CD4-positive, alpha-beta T cell (primary cell): ENCODE data around the gene NR0B2. TPM values are rescaled to one million over a fixed set of nuclear protein-coding genes. Genes with fewer than 3 reads are reported as not detected.

Source experiments
- ATAC-seq: fragments of 200-7000 bp; cut with Tn5 transposase; one replicate; pipeline ENCODE4 v1.10.0; 2022; ENCODE audit warnings: mild to moderate bottlenecking; ENCODE audit not compliant: poor library complexity
- CTCF ChIA-PET: fragments of 350-600 bp; sonication (Branson Sonifier 250); formaldehyde crosslinking; loops from one replicate; lab custom pipeline; 2021; ENCODE audit warnings: antibody characterized with exemption, inconsistent platforms; lab: Charles Lee
- POLR2A ChIA-PET: fragments of 350-600 bp; sonication (Branson Sonifier 250); formaldehyde crosslinking; loops from one replicate; lab custom pipeline; 2021; ENCODE audit warnings: antibody characterized with exemption, inconsistent platforms; lab: Charles Lee
- DNase-seq, 14 experiments: peaks; one replicate each; pipeline ENCODE4 v3.0.0-alpha.2; 2013 to 2020; ENCODE audit warnings: mixed read lengths in 2 of 14
- H3K27ac ChIP-seq, 2 donors: one replicate each; pipeline versions ENCODE4 v1.5.1 to v1.7.0; 2013; ENCODE audit warnings: low read length in 2 of 2, low read depth in 1 of 2, mild to moderate bottlenecking in 1 of 2
- H3K27me3 ChIP-seq, 2 experiments: 1 replicate in 1 of 2; 2 replicates in 1 of 2; pipeline versions ENCODE4 v1.6.1 to v1.7.0; 2013; ENCODE audit warnings: low read length in 2 of 2, control low read depth in 1 of 2, mild to moderate bottlenecking in 1 of 2, moderate library complexity in 1 of 2; ENCODE audit not compliant: insufficient read depth in 2 of 2, control insufficient read depth in 1 of 2
- H3K36me3 ChIP-seq: one replicate; pipeline ENCODE4 v1.6.1; 2013; ENCODE audit warnings: low read length, control low read depth; ENCODE audit not compliant: insufficient read depth
- H3K4me1 ChIP-seq: one replicate; pipeline ENCODE4 v1.6.1; 2013; ENCODE audit warnings: low read length, control low read depth; ENCODE audit not compliant: insufficient read depth
- H3K4me3 ChIP-seq: one replicate; pipeline ENCODE4 v1.5.1; 2013; ENCODE audit warnings: mild to moderate bottlenecking, low read length, moderate library complexity
- H3K9me3 ChIP-seq, 2 experiments: 1 replicate in 1 of 2; 2 replicates in 1 of 2; pipeline versions ENCODE4 v1.6.1 to v1.7.0; 2013; ENCODE audit warnings: low read length in 2 of 2, mild to moderate bottlenecking in 2 of 2, control low read depth in 1 of 2, moderate library complexity in 1 of 2; ENCODE audit not compliant: control insufficient read depth in 1 of 2, insufficient read depth in 1 of 2
- H3K27ac Mint-ChIP-seq: one replicate; pipeline ENCODE4 v1.8.0; 2020; ENCODE audit warnings: mixed read lengths
- H3K27me3 Mint-ChIP-seq: one replicate; pipeline ENCODE4 v1.8.0; 2021; ENCODE audit warnings: mixed read lengths
- H3K36me3 Mint-ChIP-seq: one replicate; pipeline ENCODE4 v1.8.0; 2021; ENCODE audit warnings: low read depth, mixed read lengths
- H3K4me1 Mint-ChIP-seq: one replicate; pipeline ENCODE4 v1.8.0; 2021; ENCODE audit warnings: low read depth, mixed read lengths
- H3K4me3 Mint-ChIP-seq: one replicate; pipeline ENCODE4 v1.8.0; 2020; ENCODE audit warnings: mild to moderate bottlenecking, mixed read lengths
- H3K9me3 Mint-ChIP-seq: one replicate; pipeline ENCODE4 v1.8.0; 2020; ENCODE audit warnings: mixed read lengths
- intact Hi-C, 2 experiments: fragments of 100-400 bp; cut with DNase I in 1 of 2; cut with micrococcal nuclease in 1 of 2; formaldehyde crosslinking; loops; one replicate each; pipeline versions ENCODE4 v1.15.1 to v1.9.0; 2023 to 2025; cut with DNase I, micrococcal nuclease
- total RNA-seq, 174 experiments: library from RNA in 2 of 174; stranded (reverse) in 2 of 174; gene quantifications; one replicate each; pipeline ENCODE4 v1.2.3 and lab custom pipeline; 2021 to 2026
- TF ChIP-seq, protein P1 (sequence below): fragments of 200-600 bp; IDR thresholded peaks from one replicate; pipeline ENCODE4 v1.8.0; 2022; ENCODE audit warnings: antibody characterized with exemption, mild to moderate bottlenecking

Gene NR0B2
- total RNA-seq, 2 experiments from 2014 or later: not detected

- Mint-ChIP-seq H3K4me3 (peak within 1 kb of the TSS; percentile 96), H3K9me3 (no peaks in the 10 kb centered on the region), H3K36me3 (peaks cover 88% of the 10 kb centered on the region), H3K4me1 (peaks cover 39% of the 10 kb centered on the region), H3K27ac (peak within 1 kb of the TSS; percentile 97), H3K27me3 (no peaks in the 10 kb centered on the region)
- no peaks in the 10 kb centered on the region for H3K27me3 ChIP-seq
- POLR2A ChIA-PET: interaction anchor here (0.6 to 3.4 kb wide), 19 partner anchors 10 to 1753 kb away, joined by 3 to 82 read pairs (median 4); partner anchors contain the start of genes GPATCH3, HMGN2, NUDC and PIGV
- intact Hi-C loops: loop anchor here in 1 of 2 experiments (1.0 to 5.0 kb wide), 2 partner anchors 31 to 458 kb away; partner anchors contain the start of genes DHDDS and NUDC
- CTCF ChIA-PET: interaction anchor here (0.9 to 1.4 kb wide), 5 partner anchors 9 to 290 kb away, joined by 3 to 5 read pairs (median 3); partner anchors contain the start of gene GPATCH3
- no peaks in the 10 kb centered on the region for H3K9me3 ChIP-seq
- peak within 1 kb of the TSS; percentile 87 to 89 for H3K27ac ChIP-seq
- TF ChIP-seq, protein P1, sequence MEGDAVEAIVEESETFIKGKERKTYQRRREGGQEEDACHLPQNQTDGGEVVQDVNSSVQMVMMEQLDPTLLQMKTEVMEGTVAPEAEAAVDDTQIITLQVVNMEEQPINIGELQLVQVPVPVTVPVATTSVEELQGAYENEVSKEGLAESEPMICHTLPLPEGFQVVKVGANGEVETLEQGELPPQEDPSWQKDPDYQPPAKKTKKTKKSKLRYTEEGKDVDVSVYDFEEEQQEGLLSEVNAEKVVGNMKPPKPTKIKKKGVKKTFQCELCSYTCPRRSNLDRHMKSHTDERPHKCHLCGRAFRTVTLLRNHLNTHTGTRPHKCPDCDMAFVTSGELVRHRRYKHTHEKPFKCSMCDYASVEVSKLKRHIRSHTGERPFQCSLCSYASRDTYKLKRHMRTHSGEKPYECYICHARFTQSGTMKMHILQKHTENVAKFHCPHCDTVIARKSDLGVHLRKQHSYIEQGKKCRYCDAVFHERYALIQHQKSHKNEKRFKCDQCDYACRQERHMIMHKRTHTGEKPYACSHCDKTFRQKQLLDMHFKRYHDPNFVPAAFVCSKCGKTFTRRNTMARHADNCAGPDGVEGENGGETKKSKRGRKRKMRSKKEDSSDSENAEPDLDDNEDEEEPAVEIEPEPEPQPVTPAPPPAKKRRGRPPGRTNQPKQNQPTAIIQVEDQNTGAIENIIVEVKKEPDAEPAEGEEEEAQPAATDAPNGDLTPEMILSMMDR: no peak
- H3K4me3 ChIP-seq: peak within 1 kb of the TSS; percentile 89
- H3K4me1 ChIP-seq: peaks cover 31% of the 10 kb centered on the region
- ATAC-seq: peak; percentile 91
- peak; percentile 59 to 90 (median 70) for DNase-seq
- H3K36me3 ChIP-seq: peaks cover 59% of the 10 kb centered on the region
Observed at GRCh38 chr1:26889551-26890466, 24.0 kb downstream of the NR0B2 start, which contains the start of gene GPN2. GPN2 (minus strand) TSS chr1:26890283; CDS start chr1:26890096, 187 bp downstream.

DNA sequence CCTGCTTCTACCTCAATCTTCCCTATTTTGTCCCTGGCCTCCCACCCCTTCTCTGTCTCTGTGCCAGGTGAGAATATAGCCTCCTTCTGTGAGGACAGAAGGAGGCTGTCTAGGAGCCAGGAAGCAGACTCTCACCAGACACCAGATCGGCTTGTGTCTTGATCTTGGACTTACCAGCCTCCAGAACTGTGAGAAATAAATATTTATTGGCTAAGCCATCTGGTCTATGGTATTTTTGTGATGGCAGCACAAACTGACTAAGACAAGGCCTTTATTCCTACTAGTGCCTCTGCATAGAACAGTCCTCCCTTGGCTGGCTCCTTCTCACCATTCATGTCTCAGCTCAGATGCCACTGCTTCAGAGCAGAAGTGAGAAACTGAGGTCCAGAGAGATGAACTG is 25.5 kb downstream of the NR0B2 start:
- Mint-ChIP-seq H3K27ac (peak overlapping the region; percentile 97), H3K27me3 (no peaks in the 10 kb centered on the region), H3K9me3 (no peaks in the 10 kb centered on the region), H3K36me3 (peaks cover 88% of the 10 kb centered on the region), H3K4me1 (peaks cover 44% of the 10 kb centered on the region), H3K4me3 (peak overlapping the region; percentile 96)
- DNase-seq (no peak), ATAC-seq (no peak)
- Histone ChIP-seq H3K27ac (no peak overlapping the region), H3K4me3 (no peak overlapping the region), H3K36me3 (peaks cover 61% of the 10 kb centered on the region), H3K4me1 (peaks cover 31% of the 10 kb centered on the region), H3K9me3 (no peaks in the 10 kb centered on the region), H3K27me3 (no peaks in the 10 kb centered on the region)
- intact Hi-C loops: no loop called here
- POLR2A ChIA-PET: interaction anchor here (1.4 to 3.4 kb wide), 3 partner anchors 11 to 412 kb away, joined by 3 to 82 read pairs (median 36); partner anchors contain the start of gene GPATCH3
- CTCF ChIA-PET: interaction anchor here (1.0 kb wide), 1 partner anchor 23 kb away, joined by 3 read pairs; no protein-coding TSS in a partner anchor
- TF ChIP-seq, protein P1: no peak

- Histone ChIP-seq H3K4me1 (peaks cover 31% of the 10 kb centered on the region), H3K36me3 (peaks cover 61% of the 10 kb centered on the region), H3K4me3 (no peak overlapping the region), H3K27ac (no peak overlapping the region), H3K9me3 (no peaks in the 10 kb centered on the region), H3K27me3 (no peaks in the 10 kb centered on the region)
- ChIA-PET CTCF (interaction anchor here (1.1 to 1.6 kb wide), 4 partner anchors 12 to 32 kb away, joined by 3 to 4 read pairs (median 4); no protein-coding TSS in a partner anchor), POLR2A (interaction anchor here (1.3 kb wide), 1 partner anchor 22 kb away, joined by 6 read pairs; no protein-coding TSS in a partner anchor)
- peaks cover 88% of the 10 kb centered on the region for H3K36me3 Mint-ChIP-seq
- TF ChIP-seq, protein P1: peak; percentile 31
- H3K4me1 Mint-ChIP-seq: peaks cover 44% of the 10 kb centered on the region
- H3K27ac Mint-ChIP-seq: peak overlapping the region; percentile 75
- peak in 3 of 14 experiments; percentile 32 to 56 (median 49) for DNase-seq
- intact Hi-C loops: no loop called here
- H3K27me3 Mint-ChIP-seq: no peaks in the 10 kb centered on the region
- peak overlapping the region; percentile 90 for H3K4me3 Mint-ChIP-seq
- ATAC-seq: no peak
- no peaks in the 10 kb centered on the region for H3K9me3 Mint-ChIP-seq
Observed at GRCh38 chr1:26887125-26887524, 26.6 kb downstream of the NR0B2 start.
